Left colon (tissue), 2 donors: Measurements from ENCODE around the gene NCK2. TPM values are rescaled to one million over a fixed set of nuclear protein-coding genes. Genes with fewer than 3 reads are reported as not detected.
"Not testable (repeated sequence)": the region's sequence is repeated elsewhere in the genome, so short reads cannot be mapped to it uniquely, and the experiment has no call there.

ENCODE experiments used
- ATAC-seq: fragments of 200-7000 bp; cut with Tn5 transposase; one replicate; pipeline ENCODE4 v1.9.1; 2020; ENCODE audit warnings: mild to moderate bottlenecking, moderate library complexity
- DNase-seq, 2 donors: peaks; one replicate each; pipeline ENCODE4 v3.0.0-alpha.2; 2020
- intact Hi-C, 2 donors: fragments of 100-400 bp; cut with DNase I in 1 of 2; cut with micrococcal nuclease in 1 of 2; formaldehyde crosslinking; loops; one replicate each; pipeline versions ENCODE4 v1.11.2 to v1.14.0; 2022; cut with DNase I, micrococcal nuclease
- total RNA-seq, 2 donors: library from RNA; stranded (reverse); fragmentation: NEBNext Ultra II Directional; extraction: Animal tissue kit (Norgen Biotek cat#: 25700); gene quantifications; one replicate each; pipeline ENCODE4 v1.2.1, GENCODE V29; 2021
- donor health status: DM: no; HTN: no; CAD: no.
- donor health status: DM: yes; HTN: yes; CAD: no.

NCK2 gene
- total RNA-seq, 2 donors from 2014 or later, result 51.8 to 76.6 TPM

DNA sequence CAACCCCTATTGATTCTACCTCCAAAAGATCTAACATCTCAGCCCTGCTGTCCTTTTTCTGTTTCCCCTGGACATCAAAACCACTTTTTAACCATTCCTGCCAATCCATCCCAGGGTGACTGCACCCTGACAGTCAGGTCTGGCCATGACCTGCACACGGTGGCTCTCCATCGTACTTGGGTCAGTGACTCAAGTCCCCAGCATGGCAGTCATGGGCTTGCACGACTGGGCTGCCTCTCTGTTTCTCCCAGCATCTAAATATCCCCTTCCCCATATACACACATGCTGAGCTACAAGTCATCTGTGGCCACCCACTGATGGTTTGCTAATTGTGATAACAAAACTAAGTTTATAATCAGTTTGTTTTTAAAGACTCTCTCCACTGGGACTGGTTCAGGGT is 6.6 kb downstream of the NCK2 start:
- DNase-seq, result no peak
- ATAC-seq, result no peak
- intact Hi-C loops, result no loop called here

DNA sequence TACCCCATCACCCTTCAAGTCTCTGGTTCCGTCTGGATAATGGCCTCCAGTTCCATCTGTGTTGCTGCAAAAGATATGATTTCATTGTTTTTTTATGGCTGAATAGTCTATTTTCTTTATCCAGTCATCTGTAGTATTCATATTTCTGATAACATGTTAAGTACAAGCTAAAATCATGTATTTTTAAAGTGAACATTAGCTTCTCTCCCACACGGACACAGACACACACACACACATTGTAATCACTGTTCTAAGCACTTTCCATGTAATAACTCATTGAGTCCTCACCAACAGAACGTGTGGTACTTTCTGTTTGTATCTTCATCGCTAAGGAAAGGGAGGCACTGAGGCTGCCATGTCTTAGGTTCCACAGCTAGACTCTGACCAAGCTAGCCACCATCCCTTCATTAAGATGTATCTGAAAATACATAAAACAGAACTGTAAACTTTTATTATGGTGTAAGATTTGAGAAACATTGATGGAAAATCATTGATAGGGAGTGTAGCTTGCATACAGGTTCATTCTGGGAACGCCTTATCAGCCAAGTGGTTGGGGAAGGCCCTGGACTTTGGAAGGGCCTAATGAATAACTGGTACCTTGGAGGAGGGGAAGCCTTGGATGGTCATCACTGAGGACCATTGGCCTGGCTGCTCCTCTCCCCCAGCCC is 8.1 kb downstream of the NCK2 start:
- DNase-seq, result no peak
- no peak for ATAC-seq
- intact Hi-C loops, result no loop called here

DNA sequence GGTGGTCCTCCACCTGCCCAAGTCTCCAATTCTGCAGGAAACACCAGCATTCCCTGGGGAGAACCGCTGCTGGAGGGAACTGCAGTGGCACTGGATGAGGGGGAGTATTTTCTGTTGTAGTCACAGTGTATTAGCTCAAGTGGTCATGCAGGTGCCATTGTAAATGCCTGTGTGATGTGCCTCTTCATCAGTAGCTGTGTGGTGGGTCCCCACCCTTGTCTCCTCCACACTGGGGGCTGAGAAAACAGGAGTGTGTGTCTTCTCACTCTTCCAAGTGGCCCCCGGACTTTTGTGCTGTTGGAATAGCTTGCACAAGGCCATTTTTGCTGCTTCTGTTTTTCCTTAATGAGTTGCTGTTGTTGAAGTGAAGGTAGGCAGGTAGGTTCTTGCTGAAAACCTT is 8.7 kb downstream of the NCK2 start:
- DNase-seq, result no peak
- intact Hi-C loops, result no loop called here
- no peak for ATAC-seq

DNA sequence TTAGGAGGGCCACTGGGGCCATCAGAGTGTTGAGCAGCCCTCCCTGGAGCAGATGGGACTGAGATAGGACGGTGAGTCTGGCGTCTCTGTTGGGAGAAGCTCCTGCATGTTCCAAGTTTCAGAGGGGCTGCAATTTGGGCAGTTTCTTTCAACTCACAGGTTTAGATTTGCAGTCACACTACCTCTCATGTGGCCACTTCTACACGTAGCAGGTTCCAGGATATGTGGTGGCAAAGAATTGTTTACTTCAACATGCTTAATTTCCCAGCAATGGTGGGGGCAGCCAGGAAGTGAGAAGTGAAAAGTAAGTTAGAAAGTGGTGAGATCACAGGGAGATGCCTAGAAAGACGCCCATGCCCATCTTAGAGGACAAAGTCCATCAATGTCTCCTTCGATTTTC is 9.3 kb downstream of the NCK2 start:
- ATAC-seq (peak; percentile 54), DNase-seq (no peak)
- intact Hi-C loops, result no loop called here

DNA sequence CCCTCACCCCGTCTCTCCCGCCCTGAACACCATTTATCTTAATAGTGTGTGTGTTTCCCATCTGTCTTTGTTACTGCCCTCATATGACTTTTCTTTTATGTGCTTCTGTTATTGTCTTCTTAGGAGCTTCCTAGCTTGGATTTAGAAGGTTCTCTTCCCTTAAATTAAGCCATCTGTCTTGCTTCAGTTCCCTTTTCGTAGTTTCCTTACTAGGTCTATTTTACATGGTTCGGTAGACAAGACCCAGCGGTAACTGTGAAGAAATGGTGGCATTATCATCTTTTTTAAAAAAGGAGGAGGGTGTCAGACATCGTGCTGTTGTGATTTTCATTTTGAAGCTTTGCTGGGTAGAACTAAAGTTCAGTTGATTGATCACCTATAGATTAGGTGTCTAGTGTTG is 10.3 kb downstream of the NCK2 start:
- no peak for ATAC-seq
- DNase-seq, result no peak
- intact Hi-C loops, result no loop called here

DNA sequence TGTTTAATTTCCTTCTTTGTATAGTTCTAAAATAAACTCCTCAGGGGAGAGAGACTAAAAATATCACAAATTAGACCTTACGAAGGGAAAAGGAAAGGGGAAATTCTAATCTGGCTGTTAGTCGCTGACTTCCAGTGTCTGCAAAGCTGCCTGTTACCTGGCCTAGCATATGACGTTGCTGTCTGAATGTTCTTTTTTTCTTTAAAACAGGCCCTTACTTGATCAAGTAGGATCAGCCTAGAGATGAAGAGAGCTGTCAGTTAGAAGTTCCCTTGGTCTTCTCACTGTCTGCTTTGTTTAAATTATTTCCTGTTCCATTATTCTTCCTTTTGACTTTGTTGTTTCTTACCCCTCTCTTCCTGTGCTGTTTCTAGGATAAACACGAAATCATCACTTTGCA is 11.2 kb downstream of the NCK2 start:
- no peak for ATAC-seq

DNA sequence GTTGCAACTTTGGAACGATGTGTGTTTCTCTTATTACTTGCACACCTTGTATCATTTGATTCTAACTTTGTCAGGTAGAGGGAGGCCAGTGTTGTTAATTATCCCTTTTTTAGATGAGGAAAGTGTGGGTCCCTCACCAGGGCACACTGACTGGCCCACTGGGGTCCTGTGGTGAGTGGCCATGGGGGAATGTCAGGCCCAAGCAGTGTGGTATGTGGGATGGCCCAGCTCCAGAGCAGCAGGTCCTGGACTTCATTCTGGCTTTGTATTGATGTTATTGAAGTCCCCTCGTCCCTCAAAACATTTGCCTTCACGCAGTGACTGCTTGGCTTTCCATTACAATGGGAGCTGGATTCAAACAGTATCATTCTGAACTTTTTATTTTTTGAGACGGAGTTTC is 11.7 kb downstream of the NCK2 start:
- intact Hi-C loops, result no loop called here
- DNase-seq (no peak), ATAC-seq (no peak)

More for the DNA sequence above, 11.2 kb downstream of the NCK2 start:
- intact Hi-C loops, result no loop called here
- DNase-seq, result no peak

DNA sequence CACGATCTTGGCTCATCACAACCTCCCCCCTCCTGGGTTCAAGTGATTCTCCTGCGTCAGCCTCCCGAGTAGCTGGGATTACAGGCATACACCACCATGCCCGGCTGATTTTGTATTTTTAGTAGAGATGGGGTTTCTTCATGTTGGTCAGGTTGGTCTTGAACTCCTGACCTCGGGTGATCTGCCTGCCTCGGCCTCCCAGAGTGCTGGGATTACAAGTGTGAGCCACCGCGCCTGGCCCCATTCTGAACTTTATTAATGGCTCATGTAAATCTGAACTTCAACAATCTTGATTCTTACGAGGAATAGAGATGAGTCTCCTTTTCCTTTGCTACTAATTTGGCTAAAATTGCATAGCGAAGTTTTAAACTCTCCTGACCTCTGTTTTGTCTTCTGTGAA is 12.2 kb downstream of the NCK2 start:
- ATAC-seq, intact Hi-C loops, DNase-seq: not testable (repeated sequence)

DNA sequence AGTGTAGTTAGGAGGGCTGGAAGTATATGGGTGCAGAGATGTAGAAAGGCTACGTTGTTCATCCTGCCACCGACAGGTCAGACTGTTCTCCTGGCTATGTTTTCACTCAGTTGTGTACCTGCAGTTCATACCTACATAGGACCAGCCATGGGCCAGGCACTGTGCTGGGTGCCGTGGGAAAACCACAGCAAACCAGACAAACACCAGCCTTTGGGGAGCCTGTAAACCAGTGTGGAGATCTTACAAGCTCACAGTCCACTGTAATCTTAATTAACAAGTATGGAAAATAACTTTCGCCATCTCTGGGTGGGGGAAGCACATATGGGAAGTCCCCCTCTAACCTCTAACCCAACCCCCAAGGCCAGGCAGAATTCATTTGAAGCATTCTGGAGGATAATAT is 12.7 kb downstream of the NCK2 start:
- intact Hi-C loops, result no loop called here
- ATAC-seq (no peak), DNase-seq (no peak)

DNA sequence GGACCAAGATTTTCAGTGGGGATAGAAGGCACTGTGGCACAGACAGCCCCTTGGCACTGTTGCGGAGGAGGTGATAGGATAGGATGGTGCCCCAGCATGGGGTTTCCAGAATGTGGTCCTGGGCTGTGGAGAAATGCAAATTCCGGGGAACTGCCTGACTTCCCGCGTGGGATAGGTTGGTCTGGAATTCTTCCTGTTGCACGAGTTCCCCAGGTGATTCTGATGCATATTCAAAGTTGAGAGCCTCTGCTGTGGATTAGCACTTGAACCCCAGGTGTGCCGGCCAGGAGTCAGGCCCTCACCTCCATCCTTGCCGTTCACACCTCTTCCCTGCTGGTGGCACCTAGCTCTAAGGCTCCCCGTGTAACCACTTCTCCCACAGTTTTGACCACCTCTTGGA is 15.5 kb downstream of the NCK2 start:
- intact Hi-C loops, result no loop called here

DNA sequence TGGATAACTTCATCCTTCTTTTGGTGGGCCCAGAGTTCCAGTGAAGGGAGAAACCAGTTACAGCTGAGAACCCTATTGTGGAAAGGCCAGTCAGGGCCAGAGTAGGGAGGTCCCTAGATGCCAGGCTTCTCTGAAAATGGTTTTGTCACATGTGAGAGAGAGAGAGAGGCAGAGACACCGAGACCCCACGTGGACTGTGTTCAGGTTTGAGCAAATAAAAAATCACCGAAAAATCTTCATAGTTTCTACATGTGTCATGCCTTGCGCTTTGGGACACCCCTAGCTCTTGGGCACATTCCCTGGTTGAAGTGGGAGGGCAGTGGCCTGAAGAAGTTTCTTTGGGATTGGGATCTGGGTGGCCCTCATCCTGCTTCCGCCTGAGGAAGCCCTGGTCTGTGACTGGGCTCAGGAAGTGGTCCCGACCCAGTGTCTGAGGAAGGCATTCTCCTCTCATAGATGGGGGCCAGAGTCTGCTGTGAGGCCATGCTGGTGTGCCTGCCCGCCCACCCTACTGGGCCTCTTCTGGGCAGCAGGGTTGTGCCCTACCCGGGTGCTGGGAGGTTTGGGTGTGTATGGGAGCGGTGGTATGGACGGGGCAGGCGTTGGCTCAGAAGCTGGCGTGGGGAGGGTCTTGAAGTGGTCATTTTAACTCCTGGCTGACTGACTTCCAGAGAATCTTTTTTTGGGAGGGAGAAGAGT is 16.1 kb downstream of the NCK2 start:
- intact Hi-C loops, result no loop called here
- DNase-seq (no peak), ATAC-seq (no peak)

More for the DNA sequence above, 15.5 kb downstream of the NCK2 start:
- no peak for DNase-seq
- no peak for ATAC-seq

DNA sequence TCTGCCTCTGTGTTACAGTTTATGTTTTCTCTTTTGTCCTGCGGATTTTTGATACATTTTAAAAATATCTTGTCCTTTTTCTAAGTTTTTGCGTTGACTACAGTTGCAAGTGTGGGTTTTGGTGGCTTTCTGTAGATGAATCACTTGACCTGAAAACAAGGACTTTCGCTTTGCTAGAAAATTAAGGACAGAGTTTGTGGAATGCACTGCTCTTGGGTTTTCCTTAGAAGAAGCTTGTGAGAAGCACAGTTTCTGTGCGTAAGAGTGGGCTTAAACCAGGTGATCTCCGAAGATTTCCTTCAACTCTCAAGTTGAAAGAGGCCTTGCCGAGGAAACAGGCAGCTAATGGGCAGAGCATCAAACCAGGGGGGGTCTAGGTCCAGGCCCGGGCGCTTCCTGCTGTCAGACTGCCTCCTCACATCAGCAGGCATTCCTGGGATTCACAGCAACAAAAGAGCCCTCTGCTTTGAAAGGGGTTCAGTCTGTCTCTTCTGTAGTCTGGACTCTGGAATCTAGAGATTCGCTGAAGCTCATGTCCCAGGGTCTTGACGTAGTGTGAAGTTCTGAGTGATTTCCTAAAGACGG is 17.3 kb downstream of the NCK2 start:
- intact Hi-C loops, result no loop called here
- ATAC-seq, result no peak
- no peak for DNase-seq

DNA sequence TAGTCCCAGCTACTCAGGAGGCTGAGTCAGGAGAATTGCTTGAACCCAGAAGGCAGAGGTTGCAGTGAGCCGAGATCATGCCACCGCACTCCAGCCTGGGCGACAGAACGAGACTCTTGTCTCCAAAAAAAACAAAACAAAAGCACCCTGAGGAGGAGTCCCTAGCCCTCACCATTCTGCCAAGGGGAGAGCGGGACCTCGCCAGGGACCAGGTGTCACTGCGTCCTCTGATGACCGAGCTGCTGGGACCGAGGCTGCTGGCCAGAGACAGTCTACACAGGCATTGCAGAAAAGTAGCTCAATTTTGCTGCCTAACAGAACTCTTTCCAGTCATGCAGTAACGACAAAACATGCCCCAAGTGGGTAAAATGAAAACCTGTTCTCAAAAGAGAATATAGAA is 18.4 kb downstream of the NCK2 start:
- ATAC-seq (no peak), DNase-seq (no peak)
- intact Hi-C loops, result no loop called here

DNA sequence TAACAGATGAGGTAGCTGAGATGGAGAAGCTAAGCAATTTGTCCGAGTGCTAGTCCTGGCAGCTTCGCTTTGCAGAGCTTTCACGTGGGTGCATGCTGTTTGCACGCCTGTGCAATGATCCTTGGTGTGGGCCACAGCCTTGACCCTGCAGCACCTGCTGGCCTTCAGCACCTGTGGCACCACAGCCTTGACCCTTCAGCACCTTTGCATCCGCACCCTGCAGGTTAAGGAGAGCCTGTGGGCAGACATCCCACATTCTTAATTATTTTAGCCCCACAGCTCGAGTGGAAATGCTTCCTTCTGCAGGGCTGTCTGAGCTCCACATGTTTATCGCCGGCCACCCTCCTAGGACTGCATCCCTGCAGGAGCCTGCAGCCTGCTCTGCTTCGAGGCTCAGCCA is 19.3 kb downstream of the NCK2 start:
- DNase-seq (no peak), ATAC-seq (no peak)
- intact Hi-C loops, result no loop called here

DNA sequence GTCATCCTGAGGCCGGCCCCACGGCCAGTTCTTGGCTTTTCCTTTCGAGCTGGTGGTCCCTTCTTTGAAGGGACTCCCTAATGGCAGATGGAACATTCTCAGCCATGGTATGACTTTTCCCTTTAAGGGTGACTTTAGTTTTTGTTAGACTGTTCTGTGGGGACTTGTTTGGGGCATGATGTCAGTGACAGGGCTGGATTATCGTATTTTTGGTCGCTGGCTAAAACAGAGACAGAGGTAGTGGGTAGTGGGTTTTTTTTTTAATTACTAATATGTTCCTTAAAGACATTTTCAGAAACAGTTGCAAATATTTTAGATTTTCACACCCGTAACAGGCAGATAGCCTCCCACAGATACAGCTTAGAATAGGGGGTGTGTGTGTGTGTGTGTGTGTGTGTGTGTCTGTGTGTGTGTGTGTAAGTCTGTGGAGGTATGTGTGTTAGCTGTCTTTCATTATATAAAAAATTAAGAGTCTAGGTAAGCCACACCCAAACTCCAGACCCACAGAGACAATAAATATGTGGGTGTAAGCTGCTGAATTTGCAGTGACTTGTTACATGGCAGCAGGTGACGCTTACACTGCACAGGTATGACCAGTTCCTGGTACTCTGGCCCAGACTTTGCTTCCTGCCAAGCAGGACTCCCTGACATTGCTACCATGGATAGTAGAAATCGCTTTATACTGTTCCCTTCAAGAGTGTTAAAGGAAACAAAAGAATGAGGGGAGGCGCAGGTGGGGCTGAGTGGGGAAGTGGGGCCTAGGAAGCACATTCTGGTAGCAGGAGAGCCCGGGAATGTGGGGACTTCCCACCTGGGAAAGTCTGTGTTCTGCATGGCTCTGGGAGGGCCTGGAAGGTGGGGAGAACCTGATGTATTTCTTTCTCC is 20.9 kb downstream of the NCK2 start:
- ATAC-seq (peak; percentile 70), DNase-seq (no peak)
- intact Hi-C loops, result no loop called here

DNA sequence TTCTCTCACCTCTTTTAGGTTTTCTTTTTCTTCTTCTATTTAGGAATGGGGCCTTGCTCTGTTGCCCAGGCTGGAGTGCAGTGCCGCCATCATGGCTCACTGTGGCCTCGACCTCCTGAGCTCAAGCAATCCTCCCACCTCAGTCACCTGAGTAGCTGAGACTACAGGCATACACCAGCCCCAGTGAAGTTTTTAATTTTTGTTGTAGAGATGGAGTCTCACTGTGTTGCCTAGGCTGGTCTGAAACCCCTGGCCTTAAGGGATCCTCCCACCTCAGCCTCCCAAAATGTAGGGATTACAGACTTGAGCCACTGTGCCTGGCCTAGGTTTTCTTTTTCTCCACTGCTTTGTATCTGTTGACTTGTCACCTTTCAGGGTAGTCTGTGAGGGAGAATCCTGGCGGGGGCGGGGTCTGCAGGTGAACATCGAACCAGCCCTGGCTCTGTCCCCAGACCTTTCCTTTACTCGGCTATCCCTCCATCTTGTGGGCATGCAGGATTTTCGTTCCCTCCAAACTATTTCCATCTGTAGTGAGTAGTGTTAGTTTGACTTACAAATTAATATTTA is 21.7 kb downstream of the NCK2 start:
- intact Hi-C loops, result no loop called here
- ATAC-seq (no peak), DNase-seq (no peak)

DNA sequence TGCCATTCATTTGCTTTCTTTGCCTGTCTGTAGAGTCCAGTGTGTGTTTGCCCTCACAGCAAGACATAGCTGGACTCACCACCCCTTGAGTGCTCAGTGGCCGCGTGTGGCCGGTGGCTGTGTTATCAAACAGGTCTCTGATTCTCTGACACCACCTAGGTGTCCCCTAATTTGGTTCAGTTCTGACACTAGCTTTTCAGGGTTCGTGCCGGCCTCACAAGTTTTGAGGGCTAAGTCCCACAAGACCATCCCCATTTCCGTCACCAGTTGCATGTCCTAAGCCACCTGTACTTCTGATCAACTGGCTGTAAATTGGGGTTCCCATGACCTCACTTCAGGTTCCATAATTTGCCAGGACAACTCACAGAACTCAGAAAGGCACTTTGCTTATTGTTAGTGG is 23.5 kb downstream of the NCK2 start:
- no peak for ATAC-seq
- intact Hi-C loops, result no loop called here
- no peak for DNase-seq

DNA sequence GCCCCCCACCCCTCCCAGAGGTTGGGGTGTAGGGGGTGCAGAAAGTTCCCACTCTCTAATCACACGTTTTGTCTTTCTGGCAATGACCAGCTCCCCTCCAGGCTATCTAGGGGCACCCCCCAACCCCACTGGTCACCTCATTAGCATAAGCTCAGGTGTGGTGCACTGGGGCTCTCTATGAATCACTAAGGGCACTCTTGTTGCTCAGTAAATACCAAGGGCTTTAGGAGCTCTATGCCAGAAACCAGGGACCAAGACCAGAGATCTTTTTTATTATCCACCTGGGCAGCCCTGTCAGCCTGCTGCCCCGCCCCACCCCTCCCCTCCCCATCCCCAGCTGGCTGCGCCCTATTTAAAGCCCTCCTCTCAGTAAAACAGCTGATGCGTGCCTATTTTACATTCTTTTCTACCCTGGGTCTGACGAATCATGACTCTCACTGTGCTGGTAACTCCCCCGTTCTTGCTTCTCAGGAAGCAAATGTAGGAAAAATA is 24.3 kb downstream of the NCK2 start:
- ATAC-seq (peak; percentile 31), DNase-seq (no peak)
- intact Hi-C loops, result no loop called here

DNA sequence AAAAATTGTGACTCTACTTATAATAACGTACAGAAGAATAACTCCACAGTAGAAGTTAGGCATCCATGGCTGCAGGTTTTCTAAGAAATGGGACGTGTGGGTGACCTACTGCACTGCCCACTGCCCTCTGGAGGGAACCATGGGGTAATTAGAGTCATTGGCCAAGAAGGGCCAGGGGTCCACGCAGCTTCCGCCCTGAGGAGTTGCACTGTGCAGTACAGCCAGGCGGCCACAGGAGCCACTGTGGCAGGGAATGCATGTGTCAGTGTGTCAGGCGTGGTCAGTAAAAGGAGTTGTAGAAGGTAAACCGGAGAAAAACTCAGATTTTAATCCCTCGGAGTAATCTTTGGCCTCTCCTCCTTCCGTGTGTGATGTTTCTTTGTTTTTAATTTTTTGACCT is 24.8 kb downstream of the NCK2 start:
- ATAC-seq (no peak), DNase-seq (no peak)
- intact Hi-C loops, result no loop called here
